ENCODE results near the gene TSEN15. TPM values are rescaled to one million over a fixed set of nuclear protein-coding genes. Genes with fewer than 3 reads are reported as not detected.

The TSEN15 gene
- total RNA-seq, 1 experiment from 2014 or later = 97.5 TPM

DNA sequence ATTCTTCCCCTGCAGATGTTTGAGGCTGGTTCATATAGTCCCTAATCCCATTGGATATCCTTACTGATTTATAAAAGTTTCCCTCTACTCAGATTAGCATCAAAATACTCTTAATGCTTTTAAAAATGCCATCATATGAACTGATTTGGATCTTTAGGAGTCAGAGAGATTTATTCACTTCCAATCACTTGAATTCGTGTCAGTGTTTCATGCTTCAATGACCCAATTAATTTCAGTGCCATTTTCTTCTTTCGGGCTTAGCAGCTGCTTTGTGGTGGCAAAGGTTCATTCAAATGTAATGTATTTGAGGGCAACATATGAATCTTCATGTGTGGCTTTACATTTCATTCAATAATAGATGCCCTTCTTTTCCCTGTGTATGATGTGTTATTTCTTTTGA lies 2.2 kb upstream of the TSEN15 start:
- TF ChIP-seq, protein P1, sequence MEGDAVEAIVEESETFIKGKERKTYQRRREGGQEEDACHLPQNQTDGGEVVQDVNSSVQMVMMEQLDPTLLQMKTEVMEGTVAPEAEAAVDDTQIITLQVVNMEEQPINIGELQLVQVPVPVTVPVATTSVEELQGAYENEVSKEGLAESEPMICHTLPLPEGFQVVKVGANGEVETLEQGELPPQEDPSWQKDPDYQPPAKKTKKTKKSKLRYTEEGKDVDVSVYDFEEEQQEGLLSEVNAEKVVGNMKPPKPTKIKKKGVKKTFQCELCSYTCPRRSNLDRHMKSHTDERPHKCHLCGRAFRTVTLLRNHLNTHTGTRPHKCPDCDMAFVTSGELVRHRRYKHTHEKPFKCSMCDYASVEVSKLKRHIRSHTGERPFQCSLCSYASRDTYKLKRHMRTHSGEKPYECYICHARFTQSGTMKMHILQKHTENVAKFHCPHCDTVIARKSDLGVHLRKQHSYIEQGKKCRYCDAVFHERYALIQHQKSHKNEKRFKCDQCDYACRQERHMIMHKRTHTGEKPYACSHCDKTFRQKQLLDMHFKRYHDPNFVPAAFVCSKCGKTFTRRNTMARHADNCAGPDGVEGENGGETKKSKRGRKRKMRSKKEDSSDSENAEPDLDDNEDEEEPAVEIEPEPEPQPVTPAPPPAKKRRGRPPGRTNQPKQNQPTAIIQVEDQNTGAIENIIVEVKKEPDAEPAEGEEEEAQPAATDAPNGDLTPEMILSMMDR (IDR thresholded peaks at IDR 0.05; ENCODE audit: unreplicated experiment) = no peak
- intact Hi-C loops (cut with micrococcal nuclease) = no loop called here
- ChIA-PET POLR2A (interaction anchor here (0.6 to 0.7 kb wide), 2 partner anchors 389 to 442 kb away, joined by 3 read pairs; no protein-coding TSS in a partner anchor), CTCF (no interaction called here)
- H3K27ac Mint-ChIP-seq (ENCODE audit: low read depth, unreplicated experiment) = no peak overlapping the region
- peaks cover 2% of the 10 kb centered on the region for H3K36me3 Mint-ChIP-seq (ENCODE audit: insufficient read depth, unreplicated experiment)
- DNase-seq (ENCODE audit: unreplicated experiment) = no peak
- H3K27me3 Mint-ChIP-seq (ENCODE audit: insufficient read depth, unreplicated experiment) = peaks cover 22% of the 10 kb centered on the region
- H3K4me3 Mint-ChIP-seq (ENCODE audit: unreplicated experiment) = no peak overlapping the region
- no peaks in the 10 kb centered on the region for H3K9me3 Mint-ChIP-seq (ENCODE audit: unreplicated experiment)
- H3K4me1 Mint-ChIP-seq (ENCODE audit: insufficient read depth, unreplicated experiment) = peaks cover 20% of the 10 kb centered on the region
- BruUV-seq (replicated peaks) = no TSS peak

DNA sequence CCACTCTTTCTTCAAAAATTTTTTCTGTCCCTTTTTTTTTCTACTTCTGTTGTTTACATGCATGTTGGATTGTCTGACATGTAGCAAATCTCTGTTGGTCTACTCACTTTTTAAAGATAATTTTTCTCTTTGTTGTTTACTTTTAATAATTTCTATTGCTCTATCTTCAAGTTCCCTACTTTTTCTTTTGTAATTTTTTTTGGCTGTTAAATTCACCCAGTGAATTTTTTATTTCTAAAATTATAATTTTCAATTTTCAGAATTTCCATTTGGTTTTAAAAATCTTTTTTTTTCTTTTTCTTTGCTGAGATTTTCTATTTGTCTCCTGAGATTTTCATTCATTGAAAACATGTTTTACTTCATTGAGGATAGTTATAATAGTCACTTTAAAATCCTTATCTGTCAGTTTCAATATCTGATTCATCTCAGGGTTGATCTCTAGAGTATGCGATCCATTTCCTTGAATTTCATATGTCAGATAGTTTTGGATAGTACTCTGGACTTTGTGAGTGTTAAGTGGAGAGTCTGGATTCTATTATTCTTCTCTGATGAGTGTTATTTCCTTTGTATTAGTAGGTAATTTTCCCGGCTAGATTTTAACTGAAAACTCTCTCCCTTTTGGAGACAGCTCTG lies 1.6 kb upstream of the TSEN15 start:
- TF ChIP-seq, protein P1 (IDR thresholded peaks at IDR 0.05; ENCODE audit: unreplicated experiment) = no peak
- intact Hi-C loops (cut with micrococcal nuclease) = no loop called here
- Mint-ChIP-seq H3K36me3 (ENCODE audit: insufficient read depth, unreplicated experiment) (peaks cover 9% of the 10 kb centered on the region), H3K4me3 (ENCODE audit: unreplicated experiment) (no peak overlapping the region), H3K27ac (ENCODE audit: low read depth, unreplicated experiment) (peak overlapping the region; percentile 98), H3K9me3 (ENCODE audit: unreplicated experiment) (no peaks in the 10 kb centered on the region), H3K27me3 (ENCODE audit: insufficient read depth, unreplicated experiment) (peaks cover 22% of the 10 kb centered on the region), H3K4me1 (ENCODE audit: insufficient read depth, unreplicated experiment) (peaks cover 23% of the 10 kb centered on the region)
- BruUV-seq (replicated peaks) = no TSS peak
- CTCF ChIA-PET = interaction anchor here (0.6 to 2.1 kb wide), 6 partner anchors 10 to 483 kb away, joined by 3 to 7 read pairs (median 4); no protein-coding TSS in a partner anchor
- POLR2A ChIA-PET = interaction anchor here (0.6 to 3.2 kb wide), 7 partner anchors 7 to 442 kb away, joined by 3 to 37 read pairs (median 6); partner anchors contain the start of genes ARPC5 and C1orf21
- no peak for DNase-seq (ENCODE audit: unreplicated experiment)

DNA sequence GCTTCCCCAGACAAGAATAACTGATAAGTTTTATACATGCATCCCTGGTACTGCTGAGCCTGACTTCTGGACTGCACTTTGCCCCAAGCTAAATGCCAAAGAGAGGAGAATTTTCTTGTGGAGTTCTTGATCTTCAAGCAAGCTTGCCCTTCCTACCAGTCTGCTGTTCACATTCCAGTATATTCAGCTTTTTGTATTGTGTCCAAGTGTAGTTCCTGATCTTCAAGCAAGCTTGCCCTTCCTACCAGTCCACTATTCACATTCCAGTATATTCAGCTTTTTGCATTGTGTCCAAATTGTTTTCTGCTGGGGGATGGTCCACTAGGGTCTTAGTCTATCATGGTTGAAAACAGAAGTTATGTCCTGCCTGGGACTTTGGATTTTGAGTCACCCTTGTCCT lies 894 bp upstream of the TSEN15 start:
- Mint-ChIP-seq H3K9me3 (ENCODE audit: unreplicated experiment) (no peaks in the 10 kb centered on the region), H3K27ac (ENCODE audit: low read depth, unreplicated experiment) (peak overlapping the region; percentile 98), H3K27me3 (ENCODE audit: insufficient read depth, unreplicated experiment) (peaks cover 22% of the 10 kb centered on the region), H3K36me3 (ENCODE audit: insufficient read depth, unreplicated experiment) (peaks cover 12% of the 10 kb centered on the region), H3K4me1 (ENCODE audit: insufficient read depth, unreplicated experiment) (peaks cover 23% of the 10 kb centered on the region), H3K4me3 (ENCODE audit: unreplicated experiment) (peak overlapping the region; percentile 93)
- intact Hi-C loops (cut with micrococcal nuclease) = no loop called here
- TF ChIP-seq, protein P1 (IDR thresholded peaks at IDR 0.05; ENCODE audit: unreplicated experiment) = no peak
- DNase-seq (ENCODE audit: unreplicated experiment) = peak; percentile 13
- POLR2A ChIA-PET = interaction anchor here (0.6 to 3.2 kb wide), 14 partner anchors 8 to 1024 kb away, joined by 3 to 37 read pairs (median 4); partner anchors contain the start of genes ARPC5 and C1orf21
- no TSS peak for BruUV-seq (replicated peaks)
- CTCF ChIA-PET = interaction anchor here (0.6 to 2.1 kb wide), 9 partner anchors 10 to 641 kb away, joined by 3 to 7 read pairs (median 4); no protein-coding TSS in a partner anchor

DNA sequence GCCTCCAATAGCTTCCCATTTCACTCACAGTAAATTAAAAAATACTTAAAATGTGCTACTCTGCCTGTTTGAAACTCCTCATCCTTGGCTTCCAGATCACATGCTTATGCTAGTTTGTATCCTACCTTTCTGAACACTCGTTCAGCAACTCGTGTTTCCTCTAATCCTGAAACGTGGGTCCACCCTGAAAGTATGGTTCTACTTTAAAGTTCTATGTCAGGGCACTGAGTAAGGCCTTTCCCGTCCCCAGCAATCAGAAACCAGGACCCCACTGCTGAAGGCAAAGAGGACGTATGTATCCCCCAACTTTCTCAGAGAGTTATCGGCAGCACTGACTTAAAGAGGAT lies 419 bp upstream of the TSEN15 start:
- H3K36me3 Mint-ChIP-seq (ENCODE audit: insufficient read depth, unreplicated experiment) = peaks cover 12% of the 10 kb centered on the region
- CTCF ChIA-PET = interaction anchor here (0.7 to 2.1 kb wide), 10 partner anchors 10 to 640 kb away, joined by 3 to 7 read pairs (median 4); no protein-coding TSS in a partner anchor
- TF ChIP-seq, protein P1 (IDR thresholded peaks at IDR 0.05; ENCODE audit: unreplicated experiment) = no peak
- H3K27me3 Mint-ChIP-seq (ENCODE audit: insufficient read depth, unreplicated experiment) = peaks cover 22% of the 10 kb centered on the region
- peaks cover 23% of the 10 kb centered on the region for H3K4me1 Mint-ChIP-seq (ENCODE audit: insufficient read depth, unreplicated experiment)
- no peaks in the 10 kb centered on the region for H3K9me3 Mint-ChIP-seq (ENCODE audit: unreplicated experiment)
- intact Hi-C loops (cut with micrococcal nuclease) = no loop called here
- no peak for DNase-seq (ENCODE audit: unreplicated experiment)
- POLR2A ChIA-PET = interaction anchor here (0.6 to 3.2 kb wide), 25 partner anchors 8 to 1107 kb away, joined by 3 to 37 read pairs (median 5); partner anchors contain the start of genes ARPC5, C1orf21 and EDEM3
- H3K27ac Mint-ChIP-seq (ENCODE audit: low read depth, unreplicated experiment) = peak overlapping the region; percentile 98
- BruUV-seq (replicated peaks) = TSS peak; percentile 97
- peak overlapping the region; percentile 93 for H3K4me3 Mint-ChIP-seq (ENCODE audit: unreplicated experiment)

Data from MCF 10A (cell line).